ENCODE results near the gene CCDC7. TPM values are rescaled to one million over a fixed set of nuclear protein-coding genes. Genes with fewer than 3 reads are reported as not detected.

The CCDC7 gene
- total and polyA plus RNA-seq, 2 experiments from 2014 or later, result 0.83 to 1.6 TPM

DNA sequence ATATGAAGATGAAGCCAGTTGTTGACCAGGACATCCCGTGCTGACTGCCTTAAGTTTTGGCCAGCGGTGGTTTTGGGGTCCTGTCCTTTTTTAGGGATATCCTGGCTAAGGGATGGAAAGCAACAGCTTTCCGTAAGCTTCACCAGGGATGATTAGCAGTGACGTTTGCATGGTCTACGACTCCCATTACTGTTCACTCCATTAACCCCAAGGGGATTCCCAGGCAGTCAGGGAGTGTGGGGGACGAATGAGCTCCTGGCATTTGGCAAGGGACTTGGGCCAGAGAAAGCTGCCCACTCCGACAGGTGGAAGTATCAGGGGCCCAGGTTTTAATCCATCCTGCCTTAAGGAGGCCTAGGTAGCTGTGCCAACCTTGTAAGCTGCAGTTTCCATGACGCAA is 445.3 kb downstream of the CCDC7 start:
- H3K79me2 ChIP-seq (replicated peaks; ENCODE audit: insufficient read depth), result no peaks in the 10 kb centered on the region
- DNase-seq (ENCODE audit: low spot score) (no peak), ATAC-seq (no peak)
- H3F3A ChIP-seq (replicated peaks; ENCODE audit: low read depth), result no peaks in the 10 kb centered on the region
- H3K27ac ChIP-seq (ENCODE audit: low read depth), result no peak overlapping the region
- H3K27me3 Mint-ChIP-seq (ENCODE audit: insufficient read depth, low read depth, poor library complexity), result peaks cover 5% of the 10 kb centered on the region
- H3K27ac Mint-ChIP-seq, result no peak overlapping the region
- TF ChIP-seq ZNF114 (CRISPR knock-in tag; IDR thresholded peaks at IDR 0.05) (no peak), NANOG (IDR thresholded peaks at IDR 0.05; ENCODE audit: borderline replicate concordance) (no peak), ZNF331 (CRISPR knock-in tag; IDR thresholded peaks at IDR 0.05; ENCODE audit: low read depth) (no peak), EZH2phosphoT487 (IDR thresholded peaks at IDR 0.05; ENCODE audit: unreplicated experiment) (no peak), CREB1 (CRISPR knock-in tag; IDR thresholded peaks at IDR 0.05; ENCODE audit: low read depth) (no peak), STAT1 (IDR thresholded peaks at IDR 0.05; ENCODE audit: unreplicated experiment) (no peak), EZH2 (IDR thresholded peaks at IDR 0.05; ENCODE audit: low read depth, unreplicated experiment) (no peak), JUNB (IDR thresholded peaks at IDR 0.05; ENCODE audit: unreplicated experiment) (no peak), POLR2AphosphoS5 (IDR thresholded peaks at IDR 0.05; ENCODE audit: low read depth) (no peak)
- TF ChIP-seq, protein P1, sequence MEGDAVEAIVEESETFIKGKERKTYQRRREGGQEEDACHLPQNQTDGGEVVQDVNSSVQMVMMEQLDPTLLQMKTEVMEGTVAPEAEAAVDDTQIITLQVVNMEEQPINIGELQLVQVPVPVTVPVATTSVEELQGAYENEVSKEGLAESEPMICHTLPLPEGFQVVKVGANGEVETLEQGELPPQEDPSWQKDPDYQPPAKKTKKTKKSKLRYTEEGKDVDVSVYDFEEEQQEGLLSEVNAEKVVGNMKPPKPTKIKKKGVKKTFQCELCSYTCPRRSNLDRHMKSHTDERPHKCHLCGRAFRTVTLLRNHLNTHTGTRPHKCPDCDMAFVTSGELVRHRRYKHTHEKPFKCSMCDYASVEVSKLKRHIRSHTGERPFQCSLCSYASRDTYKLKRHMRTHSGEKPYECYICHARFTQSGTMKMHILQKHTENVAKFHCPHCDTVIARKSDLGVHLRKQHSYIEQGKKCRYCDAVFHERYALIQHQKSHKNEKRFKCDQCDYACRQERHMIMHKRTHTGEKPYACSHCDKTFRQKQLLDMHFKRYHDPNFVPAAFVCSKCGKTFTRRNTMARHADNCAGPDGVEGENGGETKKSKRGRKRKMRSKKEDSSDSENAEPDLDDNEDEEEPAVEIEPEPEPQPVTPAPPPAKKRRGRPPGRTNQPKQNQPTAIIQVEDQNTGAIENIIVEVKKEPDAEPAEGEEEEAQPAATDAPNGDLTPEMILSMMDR (conservative IDR thresholded peaks at IDR 0.05; ENCODE audit: low read depth in 2 of 2), result no peak
- TF ChIP-seq, protein P2, sequence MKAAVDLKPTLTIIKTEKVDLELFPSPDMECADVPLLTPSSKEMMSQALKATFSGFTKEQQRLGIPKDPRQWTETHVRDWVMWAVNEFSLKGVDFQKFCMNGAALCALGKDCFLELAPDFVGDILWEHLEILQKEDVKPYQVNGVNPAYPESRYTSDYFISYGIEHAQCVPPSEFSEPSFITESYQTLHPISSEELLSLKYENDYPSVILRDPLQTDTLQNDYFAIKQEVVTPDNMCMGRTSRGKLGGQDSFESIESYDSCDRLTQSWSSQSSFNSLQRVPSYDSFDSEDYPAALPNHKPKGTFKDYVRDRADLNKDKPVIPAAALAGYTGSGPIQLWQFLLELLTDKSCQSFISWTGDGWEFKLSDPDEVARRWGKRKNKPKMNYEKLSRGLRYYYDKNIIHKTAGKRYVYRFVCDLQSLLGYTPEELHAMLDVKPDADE (IDR thresholded peaks at IDR 0.05), result no peak
- TF ChIP-seq, protein P3, sequence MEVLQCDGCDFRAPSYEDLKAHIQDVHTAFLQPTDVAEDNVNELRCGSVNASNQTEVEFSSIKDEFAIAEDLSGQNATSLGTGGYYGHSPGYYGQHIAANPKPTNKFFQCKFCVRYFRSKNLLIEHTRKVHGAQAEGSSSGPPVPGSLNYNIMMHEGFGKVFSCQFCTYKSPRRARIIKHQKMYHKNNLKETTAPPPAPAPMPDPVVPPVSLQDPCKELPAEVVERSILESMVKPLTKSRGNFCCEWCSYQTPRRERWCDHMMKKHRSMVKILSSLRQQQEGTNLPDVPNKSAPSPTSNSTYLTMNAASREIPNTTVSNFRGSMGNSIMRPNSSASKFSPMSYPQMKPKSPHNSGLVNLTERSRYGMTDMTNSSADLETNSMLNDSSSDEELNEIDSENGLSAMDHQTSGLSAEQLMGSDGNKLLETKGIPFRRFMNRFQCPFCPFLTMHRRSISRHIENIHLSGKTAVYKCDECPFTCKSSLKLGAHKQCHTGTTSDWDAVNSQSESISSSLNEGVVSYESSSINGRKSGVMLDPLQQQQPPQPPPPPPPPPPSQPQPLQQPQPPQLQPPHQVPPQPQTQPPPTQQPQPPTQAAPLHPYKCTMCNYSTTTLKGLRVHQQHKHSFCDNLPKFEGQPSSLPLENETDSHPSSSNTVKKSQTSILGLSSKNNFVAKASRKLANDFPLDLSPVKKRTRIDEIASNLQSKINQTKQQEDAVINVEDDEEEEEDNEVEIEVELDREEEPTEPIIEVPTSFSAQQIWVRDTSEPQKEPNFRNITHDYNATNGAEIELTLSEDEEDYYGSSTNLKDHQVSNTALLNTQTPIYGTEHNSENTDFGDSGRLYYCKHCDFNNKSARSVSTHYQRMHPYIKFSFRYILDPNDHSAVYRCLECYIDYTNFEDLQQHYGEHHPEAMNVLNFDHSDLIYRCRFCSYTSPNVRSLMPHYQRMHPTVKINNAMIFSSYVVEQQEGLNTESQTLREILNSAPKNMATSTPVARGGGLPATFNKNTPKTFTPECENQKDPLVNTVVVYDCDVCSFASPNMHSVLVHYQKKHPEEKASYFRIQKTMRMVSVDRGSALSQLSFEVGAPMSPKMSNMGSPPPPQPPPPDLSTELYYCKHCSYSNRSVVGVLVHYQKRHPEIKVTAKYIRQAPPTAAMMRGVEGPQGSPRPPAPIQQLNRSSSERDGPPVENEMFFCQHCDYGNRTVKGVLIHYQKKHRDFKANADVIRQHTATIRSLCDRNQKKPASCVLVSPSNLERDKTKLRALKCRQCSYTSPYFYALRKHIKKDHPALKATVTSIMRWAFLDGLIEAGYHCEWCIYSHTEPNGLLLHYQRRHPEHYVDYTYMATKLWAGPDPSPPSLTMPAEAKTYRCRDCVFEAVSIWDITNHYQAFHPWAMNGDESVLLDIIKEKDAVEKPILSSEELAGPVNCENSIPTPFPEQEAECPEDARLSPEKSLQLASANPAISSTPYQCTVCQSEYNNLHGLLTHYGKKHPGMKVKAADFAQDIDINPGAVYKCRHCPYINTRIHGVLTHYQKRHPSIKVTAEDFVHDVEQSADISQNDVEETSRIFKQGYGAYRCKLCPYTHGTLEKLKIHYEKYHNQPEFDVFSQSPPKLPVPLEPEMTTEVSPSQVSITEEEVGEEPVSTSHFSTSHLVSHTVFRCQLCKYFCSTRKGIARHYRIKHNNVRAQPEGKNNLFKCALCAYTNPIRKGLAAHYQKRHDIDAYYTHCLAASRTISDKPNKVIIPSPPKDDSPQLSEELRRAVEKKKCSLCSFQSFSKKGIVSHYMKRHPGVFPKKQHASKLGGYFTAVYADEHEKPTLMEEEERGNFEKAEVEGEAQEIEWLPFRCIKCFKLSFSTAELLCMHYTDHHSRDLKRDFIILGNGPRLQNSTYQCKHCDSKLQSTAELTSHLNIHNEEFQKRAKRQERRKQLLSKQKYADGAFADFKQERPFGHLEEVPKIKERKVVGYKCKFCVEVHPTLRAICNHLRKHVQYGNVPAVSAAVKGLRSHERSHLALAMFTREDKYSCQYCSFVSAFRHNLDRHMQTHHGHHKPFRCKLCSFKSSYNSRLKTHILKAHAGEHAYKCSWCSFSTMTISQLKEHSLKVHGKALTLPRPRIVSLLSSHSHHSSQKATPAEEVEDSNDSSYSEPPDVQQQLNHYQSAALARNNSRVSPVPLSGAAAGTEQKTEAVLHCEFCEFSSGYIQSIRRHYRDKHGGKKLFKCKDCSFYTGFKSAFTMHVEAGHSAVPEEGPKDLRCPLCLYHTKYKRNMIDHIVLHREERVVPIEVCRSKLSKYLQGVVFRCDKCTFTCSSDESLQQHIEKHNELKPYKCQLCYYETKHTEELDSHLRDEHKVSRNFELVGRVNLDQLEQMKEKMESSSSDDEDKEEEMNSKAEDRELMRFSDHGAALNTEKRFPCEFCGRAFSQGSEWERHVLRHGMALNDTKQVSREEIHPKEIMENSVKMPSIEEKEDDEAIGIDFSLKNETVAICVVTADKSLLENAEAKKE (CRISPR knock-in tag; IDR thresholded peaks at IDR 0.05), result no peak
- TF ChIP-seq, protein P4, sequence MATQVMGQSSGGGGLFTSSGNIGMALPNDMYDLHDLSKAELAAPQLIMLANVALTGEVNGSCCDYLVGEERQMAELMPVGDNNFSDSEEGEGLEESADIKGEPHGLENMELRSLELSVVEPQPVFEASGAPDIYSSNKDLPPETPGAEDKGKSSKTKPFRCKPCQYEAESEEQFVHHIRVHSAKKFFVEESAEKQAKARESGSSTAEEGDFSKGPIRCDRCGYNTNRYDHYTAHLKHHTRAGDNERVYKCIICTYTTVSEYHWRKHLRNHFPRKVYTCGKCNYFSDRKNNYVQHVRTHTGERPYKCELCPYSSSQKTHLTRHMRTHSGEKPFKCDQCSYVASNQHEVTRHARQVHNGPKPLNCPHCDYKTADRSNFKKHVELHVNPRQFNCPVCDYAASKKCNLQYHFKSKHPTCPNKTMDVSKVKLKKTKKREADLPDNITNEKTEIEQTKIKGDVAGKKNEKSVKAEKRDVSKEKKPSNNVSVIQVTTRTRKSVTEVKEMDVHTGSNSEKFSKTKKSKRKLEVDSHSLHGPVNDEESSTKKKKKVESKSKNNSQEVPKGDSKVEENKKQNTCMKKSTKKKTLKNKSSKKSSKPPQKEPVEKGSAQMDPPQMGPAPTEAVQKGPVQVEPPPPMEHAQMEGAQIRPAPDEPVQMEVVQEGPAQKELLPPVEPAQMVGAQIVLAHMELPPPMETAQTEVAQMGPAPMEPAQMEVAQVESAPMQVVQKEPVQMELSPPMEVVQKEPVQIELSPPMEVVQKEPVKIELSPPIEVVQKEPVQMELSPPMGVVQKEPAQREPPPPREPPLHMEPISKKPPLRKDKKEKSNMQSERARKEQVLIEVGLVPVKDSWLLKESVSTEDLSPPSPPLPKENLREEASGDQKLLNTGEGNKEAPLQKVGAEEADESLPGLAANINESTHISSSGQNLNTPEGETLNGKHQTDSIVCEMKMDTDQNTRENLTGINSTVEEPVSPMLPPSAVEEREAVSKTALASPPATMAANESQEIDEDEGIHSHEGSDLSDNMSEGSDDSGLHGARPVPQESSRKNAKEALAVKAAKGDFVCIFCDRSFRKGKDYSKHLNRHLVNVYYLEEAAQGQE (IDR thresholded peaks at IDR 0.05; ENCODE audit: unreplicated experiment), result no peak
- H3K4me3 Mint-ChIP-seq, result no peak overlapping the region
- no peak overlapping the region for H2AFZ ChIP-seq
- H3K36me3 ChIP-seq (ENCODE audit: insufficient read depth), result 0 out of 2 replicates have a peak, but pooled peaks cover 2% of the 10 kb centered on the region
- no peaks in the 10 kb centered on the region for H3K9me3 Mint-ChIP-seq
- peaks cover 4% of the 10 kb centered on the region for H3K36me3 Mint-ChIP-seq (ENCODE audit: low read depth)
- no peaks in the 10 kb centered on the region for H4K20me1 ChIP-seq (replicated peaks; ENCODE audit: insufficient read depth)
- H3K4me3 ChIP-seq, result no peak overlapping the region
- no peak overlapping the region for H3K4me2 ChIP-seq
- H3K4me1 ChIP-seq (ENCODE audit: insufficient read depth), result peaks cover 8% of the 10 kb centered on the region
- H3K27me3 ChIP-seq (ENCODE audit: insufficient read depth), result no peaks in the 10 kb centered on the region
- no peaks in the 10 kb centered on the region for H3K9me2 ChIP-seq (ENCODE audit: insufficient read depth)
- peaks cover 20% of the 10 kb centered on the region for H3K4me1 Mint-ChIP-seq

Measured in GM23338 (cell line).